H1 (cell line): Measurements from ENCODE around the gene GIMAP2. TPM values are rescaled to one million over a fixed set of nuclear protein-coding genes. Genes with fewer than 3 reads are reported as not detected.

Experiments used
- GTF2F1 ChIP-seq: IDR thresholded peaks from 2 replicates; pipeline ENCODE4 v1.6.1; 2012; ENCODE audit warnings: low read depth, low read length, improper control_type of control experiment, borderline replicate concordance
- KDM5A ChIP-seq: fragments of 200-600 bp; IDR thresholded peaks from 2 replicates; pipeline ENCODE4 v1.7.1; 2012; ENCODE audit warnings: mild to moderate bottlenecking, low read length, inconsistent platforms, mixed read lengths
- USF2 ChIP-seq: IDR thresholded peaks from 2 replicates; pipeline ENCODE4 v1.6.1; 2011; ENCODE audit warnings: low read length, improper control_type of control experiment
- polyA plus RNA-seq, 7 experiments: library from polyadenylated mRNA; depleted of rRNA in 3 of 7; stranded (reverse) in 5 of 7; unstranded in 2 of 7; fragments of >200 nt in 5 of 7; fragments of 200-250 nt in 2 of 7; gene quantifications; 1 replicate in 5 of 7; 2 replicates in 1 of 7; 4 replicates in 1 of 7; pipeline versions ENCODE4 v1.2.1 to v1.2.3, GENCODE V29; 2011 to 2013; ENCODE audit warnings: missing spikeins in 2 of 7, mixed read lengths in 2 of 7
- total RNA-seq: library from RNA; stranded (reverse); fragmentation: NEBNext Ultra II Directional; extraction: Animal tissue kit (Norgen Biotek cat#: 25700); gene quantifications from 2 replicates; pipeline ENCODE4 v1.2.1, GENCODE V29; 2021

Gene GIMAP2
- total and polyA plus RNA-seq, 2 of the 8 experiments (the other 6 are each of a cell fraction or from before 2014, with no cell fraction given): not detected

DNA sequence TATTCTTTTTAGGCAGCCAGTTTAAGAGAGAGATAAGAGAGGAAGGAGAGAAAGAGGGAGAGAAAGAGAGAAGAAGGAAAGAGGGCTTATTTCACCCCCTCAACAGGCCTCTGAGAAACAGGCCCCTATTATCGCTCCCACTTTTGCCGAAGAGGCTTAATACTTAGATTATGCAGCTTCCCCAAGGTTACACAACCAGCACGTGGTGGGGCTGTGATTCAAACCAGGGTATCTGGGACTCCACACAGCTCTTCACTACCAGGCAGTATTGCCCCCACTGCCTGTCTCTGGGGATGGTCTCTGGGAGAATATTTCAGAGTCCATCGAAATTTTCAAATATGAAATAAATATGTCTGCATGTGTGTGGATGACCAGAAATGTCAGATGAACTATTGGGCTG is 33.9 kb downstream of the GIMAP2 start (continued):
- no peak for TF ChIP-seq GTF2F1
- TF ChIP-seq KDM5A: no peak
- TF ChIP-seq USF2: no peak
